Daoy (cell line): Measurements from ENCODE around the gene PARL. TPM values are rescaled to one million over a fixed set of nuclear protein-coding genes. Genes with fewer than 3 reads are reported as not detected.

Experiments
- DNase-seq: peaks from one replicate; pipeline ENCODE4 v3.0.0-alpha.2; 2015; ENCODE audit warnings: low read depth
- total RNA-seq: library from RNA; depleted of rRNA; stranded (reverse); fragments of >200 nt; shearing (Covaris generic); gene quantifications from 2 replicates; pipeline ENCODE4 v1.2.3, GENCODE V29; 2014

The PARL gene
- total RNA-seq, 1 experiment from 2014 or later = 88.0 TPM

GRCh38 chr3:183818041-183818620 lies 66.5 kb downstream of the PARL start:
- DNase-seq = no peak

- DNase-seq = no peak
Observed at GRCh38 chr3:183817639-183818038, 67.0 kb downstream of the PARL start.

GRCh38 chr3:183816681-183817510 lies 67.8 kb downstream of the PARL start:
- no peak for DNase-seq

GRCh38 chr3:183815951-183816475 lies 68.7 kb downstream of the PARL start:
- DNase-seq = no peak

GRCh38 chr3:183815563-183815940 lies 69.1 kb downstream of the PARL start:
- no peak for DNase-seq

- no peak for DNase-seq
Observed at GRCh38 chr3:183814240-183814639, 70.4 kb downstream of the PARL start.

- DNase-seq = no peak
Observed at GRCh38 chr3:183812761-183813445, 71.8 kb downstream of the PARL start.

- DNase-seq = no peak
Observed at GRCh38 chr3:183811638-183812037, 73.0 kb downstream of the PARL start.

GRCh38 chr3:183810643-183811594 lies 73.8 kb downstream of the PARL start:
- no peak for DNase-seq

DNA sequence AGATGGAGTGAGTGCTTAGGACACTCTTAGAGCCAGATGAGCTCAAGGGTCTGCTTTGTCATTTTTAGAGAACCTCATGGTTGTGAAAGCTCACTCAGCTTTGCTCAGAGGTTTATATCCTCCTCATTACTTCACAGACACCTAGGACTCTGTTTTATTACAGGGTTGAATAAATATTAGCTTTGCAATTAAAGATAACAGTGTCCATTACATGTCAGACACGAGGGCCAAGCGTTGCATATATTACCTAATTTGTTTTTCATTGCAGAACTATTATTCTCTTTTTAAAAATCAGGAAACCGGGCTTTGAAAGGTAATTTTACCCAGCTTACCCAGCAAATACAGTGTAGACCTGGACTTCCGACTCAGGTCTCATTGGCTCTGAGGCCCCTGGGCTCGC lies 75.4 kb downstream of the PARL start:
- DNase-seq = no peak

DNA sequence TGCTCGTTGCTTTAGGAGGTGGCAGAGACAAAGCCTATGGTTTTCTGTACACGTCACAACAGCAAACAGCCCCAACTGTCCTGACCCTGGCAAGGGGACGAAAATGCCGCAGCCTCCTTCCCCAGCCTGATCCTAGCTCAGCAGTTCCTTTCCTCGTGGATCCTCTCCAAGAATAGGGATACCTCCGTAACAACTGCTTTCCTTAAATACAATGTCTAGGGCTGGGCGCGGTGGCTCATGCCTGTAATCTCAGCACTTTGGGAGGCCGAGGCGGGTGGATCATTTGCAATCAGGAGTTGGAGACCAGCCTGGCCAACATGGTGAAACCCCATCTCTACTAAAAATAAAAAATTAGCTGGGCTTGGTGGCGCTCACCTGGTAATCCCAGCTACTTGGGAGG lies 76.3 kb downstream of the PARL start:
- no peak for DNase-seq

- DNase-seq = no peak
Observed at GRCh38 chr3:183807881-183808280, 76.8 kb downstream of the PARL start.

GRCh38 chr3:183807209-183807728 lies 77.4 kb downstream of the PARL start:
- no peak for DNase-seq

- no peak for DNase-seq
Observed at GRCh38 chr3:183802989-183803388, 81.7 kb downstream of the PARL start.

GRCh38 chr3:183801601-183802000 lies 83.1 kb downstream of the PARL start:
- DNase-seq = no peak

DNA sequence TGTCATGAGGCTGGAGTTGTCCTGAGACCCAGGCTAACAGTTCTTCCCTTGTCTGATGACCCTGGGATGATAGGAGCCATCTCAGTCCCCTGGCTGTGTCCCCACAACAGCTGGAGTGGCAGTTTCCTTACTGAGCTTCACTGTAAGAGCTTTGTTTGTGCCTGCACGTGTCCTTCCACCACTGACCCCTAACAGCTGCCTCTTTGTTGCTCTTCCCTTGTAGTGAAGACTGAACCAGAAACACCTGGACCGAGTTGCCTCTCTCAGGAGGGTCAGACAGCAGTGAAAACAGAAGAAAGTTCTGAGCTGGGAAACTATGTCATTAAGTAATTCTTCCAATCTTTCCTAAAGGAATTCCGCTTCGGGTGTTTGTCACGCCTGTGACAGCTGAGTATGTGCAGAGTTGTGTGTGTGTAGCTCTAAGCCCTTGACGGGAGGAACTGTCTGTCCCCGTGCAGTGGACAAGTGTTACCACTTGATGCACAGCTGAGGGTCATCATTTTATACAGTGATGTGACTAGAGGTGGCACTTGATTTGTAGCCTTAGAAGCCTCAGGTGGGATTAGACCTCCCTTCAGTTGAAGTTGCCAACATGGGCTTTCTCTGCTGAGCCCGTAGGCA lies 84.3 kb downstream of the PARL start:
- DNase-seq = no peak

DNA sequence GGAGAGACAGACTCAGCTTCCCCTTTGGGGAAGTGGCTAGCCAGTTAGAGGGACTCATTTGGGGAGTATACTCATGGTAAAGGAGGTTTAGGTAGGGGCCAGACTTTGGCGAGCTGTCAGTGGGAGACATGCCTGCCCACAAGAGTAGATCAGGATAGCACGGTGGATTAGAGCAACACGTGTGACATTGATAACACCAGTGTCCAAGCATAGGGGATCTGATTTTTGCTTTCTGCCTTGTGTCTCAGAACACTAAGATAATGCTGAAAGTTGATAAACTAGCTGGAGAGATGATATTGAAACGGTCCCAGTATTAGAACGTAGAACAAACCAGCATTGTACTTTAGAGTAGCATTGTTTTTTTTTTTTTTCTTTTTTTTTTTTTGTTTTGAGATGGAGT lies 85.2 kb downstream of the PARL start:
- DNase-seq = no peak

DNA sequence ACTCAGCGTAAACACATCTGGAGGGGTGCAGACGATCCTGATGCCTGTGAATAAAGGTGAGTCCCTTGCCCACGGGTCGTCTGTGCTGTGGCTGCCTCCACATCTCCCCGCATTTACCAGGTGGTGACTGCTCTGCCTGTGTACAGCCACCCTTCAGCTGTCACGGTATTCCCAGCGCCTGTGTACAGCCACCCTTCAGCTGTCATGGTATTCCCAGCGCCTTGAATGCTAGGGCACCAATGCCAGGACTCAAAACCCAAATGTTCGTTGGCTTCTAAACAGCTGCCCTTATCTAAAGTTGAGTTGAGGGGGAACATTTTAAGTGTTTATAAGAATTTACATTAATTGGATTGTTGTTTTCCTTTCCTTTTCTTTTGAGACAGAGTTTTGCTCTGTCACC lies 86.7 kb downstream of the PARL start:
- DNase-seq = no peak

DNA sequence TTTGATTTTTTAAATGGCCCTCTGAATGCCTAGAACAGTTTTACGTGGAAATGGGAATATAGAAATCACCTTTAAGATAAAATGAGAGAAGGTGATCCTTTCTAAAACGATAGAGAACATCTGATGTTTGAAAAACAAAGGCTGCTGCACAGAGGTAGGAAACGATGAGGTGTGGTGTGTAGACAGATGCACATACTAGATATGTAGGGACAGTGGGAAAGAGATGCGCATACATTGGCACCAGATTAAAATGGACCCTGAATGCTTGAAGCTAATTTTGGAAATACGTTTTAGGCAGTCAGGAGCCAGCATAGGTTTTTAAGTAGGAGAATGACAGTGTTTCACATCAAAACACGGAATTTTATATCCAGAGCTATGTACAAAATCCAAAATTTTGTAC lies 88.3 kb downstream of the PARL start:
- DNase-seq = no peak

GRCh38 chr3:183794452-183794851 lies 90.2 kb downstream of the PARL start:
- DNase-seq = no peak

- no peak for DNase-seq
Observed at GRCh38 chr3:183792976-183793375, 91.7 kb downstream of the PARL start.
